KMS-11 (cell line): Measurements from ENCODE around the gene ZBTB20.

ENCODE experiments used
- H2AFZ ChIP-seq: fragments of 200-600 bp; sonication (generic); 2 replicates; pipeline ENCODE4 v1.6.1; 2016; ENCODE audit warnings: antibody characterized with exemption, mixed run types, low read depth
- H3K27ac ChIP-seq: fragments of 200-600 bp; sonication (generic); 2 replicates; pipeline ENCODE4 v1.6.1; 2016; ENCODE audit warnings: mild to moderate bottlenecking, mixed run types
- H3K27me3 ChIP-seq: fragments of 200-600 bp; sonication (generic); 2 replicates; pipeline ENCODE4 v1.6.1; 2017; ENCODE audit warnings: mild to moderate bottlenecking, low read depth, mixed run types, moderate library complexity; ENCODE audit not compliant: insufficient read depth
- H3K36me3 ChIP-seq: fragments of 200-600 bp; sonication (generic); 2 replicates; pipeline ENCODE4 v1.6.1; 2017; ENCODE audit warnings: mild to moderate bottlenecking, mixed run types; ENCODE audit not compliant: insufficient read depth
- H3K4me1 ChIP-seq: fragments of 200-600 bp; sonication (generic); 2 replicates; pipeline ENCODE4 v1.6.1; 2016; ENCODE audit warnings: mild to moderate bottlenecking, low read depth, mixed run types; ENCODE audit not compliant: poor library complexity, severe bottlenecking
- H3K4me2 ChIP-seq: fragments of 200-600 bp; sonication (generic); 2 replicates; pipeline ENCODE4 v1.7.0; 2016; ENCODE audit warnings: mild to moderate bottlenecking, mixed run types
- H3K4me3 ChIP-seq: fragments of 200-600 bp; sonication (generic); IDR thresholded peaks from 2 replicates; pipeline ENCODE4 v1.6.1; 2017; ENCODE audit warnings: low read depth, low read length, mixed read lengths; ENCODE audit not compliant: insufficient read depth
- H3K79me2 ChIP-seq: fragments of 200-600 bp; sonication (generic); 2 replicates; pipeline ENCODE4 v1.6.1; 2016; ENCODE audit warnings: low read depth, mixed run types; ENCODE audit not compliant: insufficient read depth
- H3K9ac ChIP-seq: fragments of 200-600 bp; sonication (generic); 2 replicates; pipeline ENCODE4 v1.6.1; 2016; ENCODE audit warnings: mild to moderate bottlenecking, mixed run types
- H4K20me1 ChIP-seq: fragments of 200-600 bp; sonication (generic); 2 replicates; pipeline ENCODE4 v1.6.1; 2016; ENCODE audit warnings: mild to moderate bottlenecking, mixed run types; ENCODE audit not compliant: insufficient read depth
- TF ChIP-seq, protein P1 (sequence below): fragments of 200-600 bp; sonication (generic); conservative IDR thresholded peaks from 2 replicates; pipeline ENCODE4 v1.6.1; 2017; ENCODE audit warnings: low read depth, mild to moderate bottlenecking, antibody characterized with exemption, low read length, moderate library complexity, mixed read lengths

The ZBTB20 gene

GRCh38 chr3:114336857-114337256 lies 810.2 kb downstream of the ZBTB20 start:
- H4K20me1 ChIP-seq, result no peaks in the 10 kb centered on the region
- H3K79me2 ChIP-seq, result no peaks in the 10 kb centered on the region
- no peaks in the 10 kb centered on the region for H3K36me3 ChIP-seq
- peaks cover 28% of the 10 kb centered on the region for H3K4me1 ChIP-seq
- H3K9ac ChIP-seq, result no peak overlapping the region
- H3K27ac ChIP-seq, result no peak overlapping the region
- H3K27me3 ChIP-seq, result no peaks in the 10 kb centered on the region
- no peak overlapping the region for H3K4me3 ChIP-seq
- H2AFZ ChIP-seq, result no peak overlapping the region
- TF ChIP-seq, protein P1, sequence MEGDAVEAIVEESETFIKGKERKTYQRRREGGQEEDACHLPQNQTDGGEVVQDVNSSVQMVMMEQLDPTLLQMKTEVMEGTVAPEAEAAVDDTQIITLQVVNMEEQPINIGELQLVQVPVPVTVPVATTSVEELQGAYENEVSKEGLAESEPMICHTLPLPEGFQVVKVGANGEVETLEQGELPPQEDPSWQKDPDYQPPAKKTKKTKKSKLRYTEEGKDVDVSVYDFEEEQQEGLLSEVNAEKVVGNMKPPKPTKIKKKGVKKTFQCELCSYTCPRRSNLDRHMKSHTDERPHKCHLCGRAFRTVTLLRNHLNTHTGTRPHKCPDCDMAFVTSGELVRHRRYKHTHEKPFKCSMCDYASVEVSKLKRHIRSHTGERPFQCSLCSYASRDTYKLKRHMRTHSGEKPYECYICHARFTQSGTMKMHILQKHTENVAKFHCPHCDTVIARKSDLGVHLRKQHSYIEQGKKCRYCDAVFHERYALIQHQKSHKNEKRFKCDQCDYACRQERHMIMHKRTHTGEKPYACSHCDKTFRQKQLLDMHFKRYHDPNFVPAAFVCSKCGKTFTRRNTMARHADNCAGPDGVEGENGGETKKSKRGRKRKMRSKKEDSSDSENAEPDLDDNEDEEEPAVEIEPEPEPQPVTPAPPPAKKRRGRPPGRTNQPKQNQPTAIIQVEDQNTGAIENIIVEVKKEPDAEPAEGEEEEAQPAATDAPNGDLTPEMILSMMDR, result no peak
- H3K4me2 ChIP-seq, result no peak overlapping the region

DNA sequence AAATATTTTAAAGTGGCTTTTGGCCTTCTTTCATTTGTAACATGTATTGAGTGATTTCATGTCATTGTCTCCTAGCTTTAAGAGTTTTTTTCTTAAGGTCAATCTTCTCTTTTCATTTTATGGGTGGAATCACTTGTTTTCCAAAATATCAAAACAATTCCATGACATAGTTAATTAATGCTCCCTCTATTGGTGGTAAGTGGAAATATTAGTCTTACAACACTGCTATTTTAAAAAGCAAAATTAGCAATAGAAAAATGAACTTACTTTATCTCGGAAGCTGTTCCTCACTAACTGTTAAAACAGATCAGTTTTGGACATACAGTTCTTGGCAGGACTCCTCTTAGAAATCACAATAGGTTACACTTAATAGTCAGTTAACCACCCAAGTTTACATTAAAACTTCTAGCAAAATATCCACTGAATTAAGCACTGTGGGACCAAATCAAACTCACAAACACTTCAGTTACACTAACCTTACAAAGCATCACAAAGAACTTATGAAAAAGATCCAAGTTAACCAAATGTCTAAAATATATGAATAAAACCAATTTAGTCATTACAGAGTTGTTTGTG lies 810.9 kb downstream of the ZBTB20 start:
- Histone ChIP-seq H3K27me3 (no peaks in the 10 kb centered on the region), H3K4me1 (peaks cover 28% of the 10 kb centered on the region), H3K4me3 (no peak overlapping the region), H2AFZ (no peak overlapping the region), H4K20me1 (no peaks in the 10 kb centered on the region), H3K36me3 (no peaks in the 10 kb centered on the region), H3K9ac (no peak overlapping the region), H3K4me2 (no peak overlapping the region), H3K27ac (no peak overlapping the region), H3K79me2 (no peaks in the 10 kb centered on the region)
- TF ChIP-seq, protein P1, result peak; percentile 90

GRCh38 chr3:114333923-114334240 lies 813.2 kb downstream of the ZBTB20 start:
- Histone ChIP-seq H3K79me2 (no peaks in the 10 kb centered on the region), H3K27me3 (no peaks in the 10 kb centered on the region), H3K4me3 (no peak overlapping the region), H2AFZ (no peak overlapping the region), H3K4me2 (no peak overlapping the region), H4K20me1 (no peaks in the 10 kb centered on the region), H3K4me1 (peaks cover 28% of the 10 kb centered on the region), H3K36me3 (no peaks in the 10 kb centered on the region), H3K27ac (no peak overlapping the region), H3K9ac (no peak overlapping the region)
- TF ChIP-seq, protein P1, result no peak

- TF ChIP-seq, protein P1, result no peak
- Histone ChIP-seq H3K4me2 (peak overlapping the region; percentile 26), H3K36me3 (no peaks in the 10 kb centered on the region), H2AFZ (no peak overlapping the region), H3K4me3 (no peak overlapping the region), H3K9ac (no peak overlapping the region), H3K79me2 (no peaks in the 10 kb centered on the region), H3K4me1 (peaks cover 25% of the 10 kb centered on the region), H3K27me3 (no peaks in the 10 kb centered on the region), H3K27ac (peak overlapping the region; percentile 29; the same call in 1 of the 2 replicates), H4K20me1 (no peaks in the 10 kb centered on the region)
Observed at GRCh38 chr3:114333180-114333922, 813.7 kb downstream of the ZBTB20 start.
